Neural cell (in vitro differentiated cells): ENCODE results near the gene MAPT. TPM values are rescaled to one million over a fixed set of nuclear protein-coding genes. Genes with fewer than 3 reads are reported as not detected.

Experiments used
- H2AFZ ChIP-seq: fragments of 200-600, 300-800 bp; sonication (generic), shearing (Covaris generic); 2 replicates; pipeline ENCODE4 v1.6.0; 2014; ENCODE audit warnings: low read depth, mild to moderate bottlenecking, antibody characterized with exemption, low read length, moderate library complexity
- H3F3A ChIP-seq: fragments of 200-600 bp; shearing (Covaris generic); 2 replicates; pipeline ENCODE4 v1.6.1; 2016; ENCODE audit warnings: mild to moderate bottlenecking, moderate library complexity, mixed read lengths, antibody characterized with exemption, low read length; ENCODE audit not compliant: insufficient read depth, poor library complexity, severe bottlenecking
- H3K27ac ChIP-seq: fragments of 200-600, 300-800 bp; sonication (generic), shearing (Covaris generic); 2 replicates; pipeline ENCODE4 v1.5.1; 2014; ENCODE audit warnings: mild to moderate bottlenecking, low read length, moderate library complexity
- H3K27me3 ChIP-seq: fragments of 300-800, 200-600 bp; sonication (generic), shearing (Covaris generic); 2 replicates; pipeline ENCODE4 v1.6.0; 2014; ENCODE audit warnings: mild to moderate bottlenecking, low read depth, low read length, moderate library complexity; ENCODE audit not compliant: insufficient read depth
- H3K36me3 ChIP-seq: fragments of 300-800, 200-600 bp; sonication (generic), shearing (Covaris generic); 2 replicates; pipeline ENCODE4 v1.5.1; 2014; ENCODE audit warnings: mild to moderate bottlenecking, antibody characterized with exemption, low read length, moderate library complexity; ENCODE audit not compliant: insufficient read depth
- H3K4me2 ChIP-seq: fragments of 300-800, 200-600 bp; sonication (generic), shearing (Covaris generic); 2 replicates; pipeline ENCODE4 v1.6.0; 2014; ENCODE audit warnings: mild to moderate bottlenecking, low read length
- H3K4me3 ChIP-seq: fragments of 300-800, 200-600 bp; sonication (generic), shearing (Covaris generic); 2 replicates; pipeline ENCODE4 v1.5.1; 2014; ENCODE audit warnings: mild to moderate bottlenecking, low read length, moderate library complexity
- H3K79me2 ChIP-seq: fragments of 200-600 bp; shearing (Covaris generic); replicated peaks from 2 replicates; pipeline ENCODE4 v1.6.0; 2014; ENCODE audit warnings: mild to moderate bottlenecking, low read length, moderate library complexity; ENCODE audit not compliant: insufficient read depth
- H3K9ac ChIP-seq: fragments of 300-800, 200-600 bp; sonication (generic), shearing (Covaris generic); 2 replicates; pipeline ENCODE4 v1.6.1; 2016; ENCODE audit warnings: mild to moderate bottlenecking, low read length, mixed read lengths
- H3K9me2 ChIP-seq: fragments of 200-600 bp; shearing (Covaris generic); 2 replicates; pipeline ENCODE4 v1.6.1; 2016; ENCODE audit warnings: mild to moderate bottlenecking, low read length, mixed read lengths; ENCODE audit not compliant: insufficient read depth
- H3K9me3 ChIP-seq: fragments of 200-600, 300-800 bp; sonication (generic), shearing (Covaris generic); 2 replicates; pipeline ENCODE4 v1.6.1; 2016; ENCODE audit warnings: mild to moderate bottlenecking, mixed run types, low read length, moderate library complexity, mixed read lengths
- H4K20me1 ChIP-seq: fragments of 200-600 bp; shearing (Covaris generic); 2 replicates; pipeline ENCODE4 v1.6.1; 2016; ENCODE audit warnings: mild to moderate bottlenecking, mixed run types; ENCODE audit not compliant: insufficient read depth
- EP300 ChIP-seq: fragments of 450-650 bp; conservative IDR thresholded peaks from 2 replicates; pipeline ENCODE4 v1.6.1; 2014; ENCODE audit warnings: antibody characterized with exemption, mild to moderate bottlenecking, moderate library complexity; ENCODE audit not compliant: poor library complexity, severe bottlenecking
- EZH2 ChIP-seq: fragments of 200-600, 300-800 bp; shearing (Covaris generic), sonication (generic); IDR thresholded peaks from 2 replicates; pipeline ENCODE4 v1.6.1; 2014; ENCODE audit warnings: antibody characterized with exemption, low read length, borderline replicate concordance, mild to moderate bottlenecking; ENCODE audit not compliant: insufficient read depth, poor library complexity, severe bottlenecking
- MXI1 ChIP-seq: fragments of 450-650 bp; conservative IDR thresholded peaks from 2 replicates; pipeline ENCODE4 v1.6.1; 2014; ENCODE audit warnings: antibody characterized with exemption, mild to moderate bottlenecking; ENCODE audit not compliant: poor library complexity, severe bottlenecking
- POLR2AphosphoS5 ChIP-seq: IDR thresholded peaks from 2 replicates; pipeline ENCODE4 v1.6.1; 2012
- RAD21 ChIP-seq: fragments of 450-650 bp; conservative IDR thresholded peaks from 2 replicates; pipeline ENCODE4 v1.6.1; 2014; ENCODE audit warnings: antibody characterized with exemption, mild to moderate bottlenecking, moderate library complexity
- SMC3 ChIP-seq: fragments of 450-650 bp; conservative IDR thresholded peaks from 2 replicates; pipeline ENCODE4 v1.6.1; 2014; ENCODE audit warnings: antibody characterized with exemption, mild to moderate bottlenecking, moderate library complexity; ENCODE audit not compliant: poor library complexity
- TAF1 ChIP-seq: IDR thresholded peaks from 2 replicates; pipeline ENCODE4 v1.6.1; 2012; ENCODE audit warnings: low read depth
- polyA plus RNA-seq: library from polyadenylated mRNA; depleted of rRNA; stranded (reverse); fragments of >200 nt; gene quantifications from 2 replicates; pipeline ENCODE4 v1.2.3, GENCODE V29; 2014
- TF ChIP-seq, protein P1 (sequence below): IDR thresholded peaks from 2 replicates; pipeline ENCODE4 v1.6.1; 2012; ENCODE audit warnings: borderline replicate concordance
- TF ChIP-seq, protein P2 (sequence below): fragments of 450-650 bp; IDR thresholded peaks from 2 replicates; pipeline ENCODE4 v1.5.1; 2014; ENCODE audit warnings: antibody characterized with exemption, mild to moderate bottlenecking, moderate library complexity; ENCODE audit not compliant: poor library complexity, severe bottlenecking

Gene MAPT
- polyA plus RNA-seq, 1 donor from 2014 or later, result 94.5 TPM

DNA sequence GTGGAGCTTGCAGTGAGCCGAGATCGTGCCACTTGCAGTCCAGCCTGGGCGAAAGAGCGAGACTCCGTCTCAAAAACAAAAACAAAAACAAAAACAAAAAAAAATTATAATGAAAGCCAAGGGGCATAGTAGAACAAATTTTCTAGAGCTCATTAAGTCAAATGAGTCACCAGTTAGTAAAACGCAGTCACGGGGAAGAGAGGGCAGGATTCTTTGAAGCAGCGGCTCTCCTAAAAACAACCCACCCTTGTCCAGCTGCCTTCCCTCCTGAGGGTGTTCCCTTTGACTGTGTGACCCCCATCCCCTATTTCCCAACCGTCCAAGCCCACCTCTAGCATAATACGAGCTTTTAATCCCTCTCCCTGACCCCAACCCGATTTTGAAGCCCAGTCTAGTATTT lies 60.6 kb downstream of the MAPT start:
- Histone ChIP-seq H3F3A (no peaks in the 10 kb centered on the region), H3K4me2 (no peak overlapping the region), H3K79me2 (no peaks in the 10 kb centered on the region), H3K27ac (no peak overlapping the region), H3K27me3 (no peaks in the 10 kb centered on the region), H3K9me2 (no peaks in the 10 kb centered on the region), H3K9ac (no peak overlapping the region), H2AFZ (no peak overlapping the region), H3K4me3 (no peak overlapping the region), H3K9me3 (no peaks in the 10 kb centered on the region), H4K20me1 (peaks cover 29% of the 10 kb centered on the region), H3K36me3 (no peaks in the 10 kb centered on the region)
- TF ChIP-seq RAD21 (no peak), TAF1 (no peak), EP300 (no peak), EZH2 (no peak), MXI1 (no peak)
- TF ChIP-seq, protein P1, sequence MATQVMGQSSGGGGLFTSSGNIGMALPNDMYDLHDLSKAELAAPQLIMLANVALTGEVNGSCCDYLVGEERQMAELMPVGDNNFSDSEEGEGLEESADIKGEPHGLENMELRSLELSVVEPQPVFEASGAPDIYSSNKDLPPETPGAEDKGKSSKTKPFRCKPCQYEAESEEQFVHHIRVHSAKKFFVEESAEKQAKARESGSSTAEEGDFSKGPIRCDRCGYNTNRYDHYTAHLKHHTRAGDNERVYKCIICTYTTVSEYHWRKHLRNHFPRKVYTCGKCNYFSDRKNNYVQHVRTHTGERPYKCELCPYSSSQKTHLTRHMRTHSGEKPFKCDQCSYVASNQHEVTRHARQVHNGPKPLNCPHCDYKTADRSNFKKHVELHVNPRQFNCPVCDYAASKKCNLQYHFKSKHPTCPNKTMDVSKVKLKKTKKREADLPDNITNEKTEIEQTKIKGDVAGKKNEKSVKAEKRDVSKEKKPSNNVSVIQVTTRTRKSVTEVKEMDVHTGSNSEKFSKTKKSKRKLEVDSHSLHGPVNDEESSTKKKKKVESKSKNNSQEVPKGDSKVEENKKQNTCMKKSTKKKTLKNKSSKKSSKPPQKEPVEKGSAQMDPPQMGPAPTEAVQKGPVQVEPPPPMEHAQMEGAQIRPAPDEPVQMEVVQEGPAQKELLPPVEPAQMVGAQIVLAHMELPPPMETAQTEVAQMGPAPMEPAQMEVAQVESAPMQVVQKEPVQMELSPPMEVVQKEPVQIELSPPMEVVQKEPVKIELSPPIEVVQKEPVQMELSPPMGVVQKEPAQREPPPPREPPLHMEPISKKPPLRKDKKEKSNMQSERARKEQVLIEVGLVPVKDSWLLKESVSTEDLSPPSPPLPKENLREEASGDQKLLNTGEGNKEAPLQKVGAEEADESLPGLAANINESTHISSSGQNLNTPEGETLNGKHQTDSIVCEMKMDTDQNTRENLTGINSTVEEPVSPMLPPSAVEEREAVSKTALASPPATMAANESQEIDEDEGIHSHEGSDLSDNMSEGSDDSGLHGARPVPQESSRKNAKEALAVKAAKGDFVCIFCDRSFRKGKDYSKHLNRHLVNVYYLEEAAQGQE, result no peak

DNA sequence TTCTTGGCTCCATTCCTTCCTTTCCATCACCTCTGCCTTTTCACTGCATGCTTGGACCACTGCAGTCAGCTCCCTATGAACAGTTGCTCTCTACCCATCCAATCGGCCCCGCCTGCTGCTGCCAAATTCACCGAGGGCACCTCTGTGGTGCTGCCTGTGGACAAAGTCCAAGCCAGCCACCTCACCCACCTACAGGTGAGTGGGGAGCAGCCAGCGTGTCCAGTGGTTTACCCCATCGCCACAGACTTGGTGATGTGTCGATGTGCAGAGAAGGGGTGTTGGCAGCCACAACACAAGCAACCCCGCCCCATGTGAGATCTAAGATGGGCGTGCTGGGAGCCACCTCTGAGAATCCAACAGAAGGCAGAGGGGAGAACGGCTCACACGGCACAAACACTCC lies 61.0 kb downstream of the MAPT start:
- Histone ChIP-seq H3F3A (no peaks in the 10 kb centered on the region), H3K4me2 (no peak overlapping the region), H3K9ac (no peak overlapping the region), H2AFZ (no peak overlapping the region), H3K9me3 (no peaks in the 10 kb centered on the region), H3K27ac (no peak overlapping the region), H3K27me3 (no peaks in the 10 kb centered on the region), H3K79me2 (no peaks in the 10 kb centered on the region), H3K9me2 (no peaks in the 10 kb centered on the region), H3K4me3 (no peak overlapping the region), H4K20me1 (peaks cover 25% of the 10 kb centered on the region), H3K36me3 (no peaks in the 10 kb centered on the region)
- TF ChIP-seq, protein P2, sequence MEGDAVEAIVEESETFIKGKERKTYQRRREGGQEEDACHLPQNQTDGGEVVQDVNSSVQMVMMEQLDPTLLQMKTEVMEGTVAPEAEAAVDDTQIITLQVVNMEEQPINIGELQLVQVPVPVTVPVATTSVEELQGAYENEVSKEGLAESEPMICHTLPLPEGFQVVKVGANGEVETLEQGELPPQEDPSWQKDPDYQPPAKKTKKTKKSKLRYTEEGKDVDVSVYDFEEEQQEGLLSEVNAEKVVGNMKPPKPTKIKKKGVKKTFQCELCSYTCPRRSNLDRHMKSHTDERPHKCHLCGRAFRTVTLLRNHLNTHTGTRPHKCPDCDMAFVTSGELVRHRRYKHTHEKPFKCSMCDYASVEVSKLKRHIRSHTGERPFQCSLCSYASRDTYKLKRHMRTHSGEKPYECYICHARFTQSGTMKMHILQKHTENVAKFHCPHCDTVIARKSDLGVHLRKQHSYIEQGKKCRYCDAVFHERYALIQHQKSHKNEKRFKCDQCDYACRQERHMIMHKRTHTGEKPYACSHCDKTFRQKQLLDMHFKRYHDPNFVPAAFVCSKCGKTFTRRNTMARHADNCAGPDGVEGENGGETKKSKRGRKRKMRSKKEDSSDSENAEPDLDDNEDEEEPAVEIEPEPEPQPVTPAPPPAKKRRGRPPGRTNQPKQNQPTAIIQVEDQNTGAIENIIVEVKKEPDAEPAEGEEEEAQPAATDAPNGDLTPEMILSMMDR, result no peak
- TF ChIP-seq SMC3 (no peak), MXI1 (no peak), EZH2 (no peak), EP300 (no peak), TAF1 (no peak), POLR2AphosphoS5 (no peak), RAD21 (no peak)
- TF ChIP-seq, protein P1, result no peak
